HG02938 (cell line): ENCODE data around the gene ASXL2.
"Not testable (repeated sequence)": the region's sequence is repeated elsewhere in the genome, so short reads cannot be mapped to it uniquely, and the experiment has no call there.

Source experiments
- ATAC-seq: cut with Tn5 transposase; IDR thresholded peaks from one replicate; pipeline ENCODE4 v1.9.1; 2021; ENCODE audit warnings: mild to moderate bottlenecking, moderate library complexity; ENCODE audit not compliant: unreplicated experiment

ASXL2 gene

GRCh38 chr2:25878361-25879132, at the start of gene ASXL2:
Gene ASXL2, minus strand, starts transcription at chr2:25878487. Its CDS starts 265 bp downstream, at chr2:25878222.
- peak; percentile 82 for ATAC-seq

- no peak for ATAC-seq
Measured at GRCh38 chr2:25926984-25927756, 48.9 kb upstream of the ASXL2 start.

- no peak for ATAC-seq
Measured at GRCh38 chr2:25922501-25922900, 44.2 kb upstream of the ASXL2 start.

- ATAC-seq, result no peak
Measured at GRCh38 chr2:25920786-25921415, 42.6 kb upstream of the ASXL2 start.

- no peak for ATAC-seq
Measured at GRCh38 chr2:25920336-25920735, 42.0 kb upstream of the ASXL2 start.

- no peak for ATAC-seq
Measured at GRCh38 chr2:25917832-25918231, 39.5 kb upstream of the ASXL2 start.

- ATAC-seq, result not testable (repeated sequence)
Measured at GRCh38 chr2:25917411-25917810, 39.1 kb upstream of the ASXL2 start.

GRCh38 chr2:25915944-25916772, 37.9 kb upstream of the ASXL2 start:
- not testable (repeated sequence) for ATAC-seq

GRCh38 chr2:25915411-25915810, 37.1 kb upstream of the ASXL2 start:
- not testable (repeated sequence) for ATAC-seq

GRCh38 chr2:25913696-25913973, 35.3 kb upstream of the ASXL2 start:
- ATAC-seq, result not testable (repeated sequence)

- no peak for ATAC-seq
Measured at GRCh38 chr2:25912851-25913695, 34.8 kb upstream of the ASXL2 start.

- not testable (repeated sequence) for ATAC-seq
Measured at GRCh38 chr2:25909574-25909973, 31.3 kb upstream of the ASXL2 start.

GRCh38 chr2:25905126-25905525, 26.8 kb upstream of the ASXL2 start:
- no peak for ATAC-seq

- no peak for ATAC-seq
Measured at GRCh38 chr2:25903216-25903776, 25.0 kb upstream of the ASXL2 start.

- ATAC-seq, result no peak
Measured at GRCh38 chr2:25899404-25899970, 21.2 kb upstream of the ASXL2 start.

GRCh38 chr2:25897506-25897905, 19.2 kb upstream of the ASXL2 start:
- ATAC-seq, result no peak

GRCh38 chr2:25896308-25896707, 18.0 kb upstream of the ASXL2 start:
- not testable (repeated sequence) for ATAC-seq

- ATAC-seq, result no peak
Measured at GRCh38 chr2:25895610-25896009, 17.3 kb upstream of the ASXL2 start.

- no peak for ATAC-seq
Measured at GRCh38 chr2:25895018-25895417, 16.7 kb upstream of the ASXL2 start.
